ENCODE results near the gene ATP2A3. TPM values are rescaled to one million over a fixed set of nuclear protein-coding genes. Genes with fewer than 3 reads are reported as not detected.

The ATP2A3 gene
- total RNA-seq, 4 donors from 2014 or later: 5.7 to 33.6 (median 17.5) TPM

- H3K27ac ChIP-seq: no peak overlapping the region
- no peak for DNase-seq
- no peak overlapping the region for H3K4me3 ChIP-seq
- H3K4me1 ChIP-seq: no peaks in the 10 kb centered on the region
- no peaks in the 10 kb centered on the region for H3K9me3 ChIP-seq
- intact Hi-C loops (cut with DNase I; ENCODE audit: low total_unique reads): no loop called here
- no peaks in the 10 kb centered on the region for H3K36me3 ChIP-seq
- no peaks in the 10 kb centered on the region for H3K27me3 ChIP-seq
- TF ChIP-seq CTCF (IDR thresholded peaks at IDR 0.05): no peak
Observed at GRCh38 chr17:3910420-3911270, 53.6 kb downstream of the ATP2A3 start.

GRCh38 chr17:3909257-3909656, 55.0 kb downstream of the ATP2A3 start:
- intact Hi-C loops (cut with DNase I; ENCODE audit: low total_unique reads): no loop called here
- TF ChIP-seq CTCF (IDR thresholded peaks at IDR 0.05) (no peak), POLR2A (IDR thresholded peaks at IDR 0.05) (no peak)

GRCh38 chr17:3907483-3908216, 56.6 kb downstream of the ATP2A3 start:
- no peaks in the 10 kb centered on the region for H3K36me3 ChIP-seq
- no peak overlapping the region for H3K27ac ChIP-seq
- TF ChIP-seq POLR2A (IDR thresholded peaks at IDR 0.05) (no peak), CTCF (IDR thresholded peaks at IDR 0.05) (peak in 3 of 4 experiments; percentile 16 to 40 (median 36))
- H3K4me1 ChIP-seq: no peaks in the 10 kb centered on the region
- H3K27me3 ChIP-seq: no peaks in the 10 kb centered on the region
- intact Hi-C loops (cut with DNase I; ENCODE audit: low total_unique reads): no loop called here
- no peaks in the 10 kb centered on the region for H3K9me3 ChIP-seq
- H3K4me3 ChIP-seq: no peak overlapping the region
- no peak for DNase-seq

More at GRCh38 chr17:3909257-3909656, 55.0 kb downstream of the ATP2A3 start:
- DNase-seq: no peak
- Histone ChIP-seq H3K36me3 (no peaks in the 10 kb centered on the region), H3K27me3 (no peaks in the 10 kb centered on the region), H3K4me1 (no peaks in the 10 kb centered on the region), H3K4me3 (no peak overlapping the region), H3K27ac (no peak overlapping the region), H3K9me3 (no peaks in the 10 kb centered on the region)

GRCh38 chr17:3906881-3907280, 57.4 kb downstream of the ATP2A3 start:
- intact Hi-C loops (cut with DNase I; ENCODE audit: low total_unique reads): no loop called here
- Histone ChIP-seq H3K9me3 (no peaks in the 10 kb centered on the region), H3K4me3 (no peak overlapping the region), H3K36me3 (no peaks in the 10 kb centered on the region), H3K4me1 (no peaks in the 10 kb centered on the region), H3K27ac (no peak overlapping the region), H3K27me3 (no peaks in the 10 kb centered on the region)
- TF ChIP-seq CTCF (IDR thresholded peaks at IDR 0.05) (no peak), POLR2A (IDR thresholded peaks at IDR 0.05) (no peak)
- DNase-seq: no peak

- Histone ChIP-seq H3K36me3 (no peaks in the 10 kb centered on the region), H3K27me3 (no peaks in the 10 kb centered on the region), H3K4me1 (no peaks in the 10 kb centered on the region), H3K27ac (no peak overlapping the region), H3K4me3 (no peak overlapping the region), H3K9me3 (no peaks in the 10 kb centered on the region)
- TF ChIP-seq POLR2A (IDR thresholded peaks at IDR 0.05): no peak
- TF ChIP-seq CTCF (IDR thresholded peaks at IDR 0.05): no peak
- intact Hi-C loops (cut with DNase I; ENCODE audit: low total_unique reads): no loop called here
- no peak for DNase-seq
Observed at GRCh38 chr17:3905017-3905520, 59.2 kb downstream of the ATP2A3 start.
